MM.1S (cell line): ENCODE measurements around the gene ITPR1.

Experiments used
- DNase-seq: peaks from one replicate; pipeline ENCODE4 v3.0.0-alpha.2; 2015
- H2AFZ ChIP-seq: fragments of 300-600 bp; sonication (generic); 2 replicates; pipeline ENCODE4 v1.6.0; 2016; ENCODE audit warnings: antibody characterized with exemption, low read length
- H3F3A ChIP-seq: fragments of 300-600 bp; sonication (generic); 2 replicates; pipeline ENCODE4 v1.6.1; 2016; ENCODE audit warnings: mild to moderate bottlenecking, antibody characterized with exemption, low read length, moderate library complexity, mixed read lengths; ENCODE audit not compliant: insufficient read depth
- H3K27ac ChIP-seq: fragments of 300-600 bp; sonication (generic); 2 replicates; pipeline ENCODE4 v1.5.1; 2016; ENCODE audit warnings: mild to moderate bottlenecking, low read length
- H3K27me3 ChIP-seq: fragments of 300-600 bp; sonication (generic); replicated peaks from 2 replicates; pipeline ENCODE4 v1.6.0; 2016; ENCODE audit warnings: low read length; ENCODE audit not compliant: insufficient read depth
- H3K36me3 ChIP-seq: fragments of 300-600 bp; sonication (generic); replicated peaks from 2 replicates; pipeline ENCODE4 v1.6.1; 2016; ENCODE audit warnings: mild to moderate bottlenecking, low read length, mixed read lengths; ENCODE audit not compliant: insufficient read depth
- H3K4me1 ChIP-seq: fragments of 300-600 bp; sonication (generic); 2 replicates; pipeline ENCODE4 v1.6.1; 2016; ENCODE audit warnings: low read length, mixed read lengths
- H3K4me2 ChIP-seq: fragments of 300-600 bp; sonication (generic); 2 replicates; pipeline ENCODE4 v1.6.0; 2016; ENCODE audit warnings: low read depth, low read length
- H3K4me3 ChIP-seq: fragments of 300-600 bp; sonication (generic); 2 replicates; pipeline ENCODE4 v1.5.1; 2016; ENCODE audit warnings: low read length, mixed read lengths
- H3K79me2 ChIP-seq: fragments of 300-600 bp; sonication (generic); 2 replicates; pipeline ENCODE4 v1.6.1; 2016; ENCODE audit warnings: mixed run types, low read length, mixed read lengths
- H3K9ac ChIP-seq: fragments of 300-600 bp; sonication (generic); 2 replicates; pipeline ENCODE4 v1.6.1; 2016; ENCODE audit warnings: low read length, mixed read lengths
- H3K9me2 ChIP-seq: fragments of 300-600 bp; sonication (generic); replicated peaks from 2 replicates; pipeline ENCODE4 v1.6.1; 2016; ENCODE audit warnings: mild to moderate bottlenecking, low read length, mixed read lengths; ENCODE audit not compliant: insufficient read depth
- H3K9me3 ChIP-seq: fragments of 300-600 bp; sonication (generic); replicated peaks from 2 replicates; pipeline ENCODE4 v1.6.1; 2016; ENCODE audit warnings: mild to moderate bottlenecking, low read length, mixed read lengths; ENCODE audit not compliant: insufficient read depth
- H4K20me1 ChIP-seq: fragments of 300-600 bp; sonication (generic); 2 replicates; pipeline ENCODE4 v1.6.1; 2016; ENCODE audit warnings: mild to moderate bottlenecking, low read length, moderate library complexity, mixed read lengths; ENCODE audit not compliant: insufficient read depth
- EZH2 ChIP-seq: fragments of 300-600 bp; sonication (generic); optimal IDR thresholded peaks from 2 replicates; pipeline ENCODE3; 2017; ENCODE audit warnings: low read depth, mild to moderate bottlenecking, antibody characterized with exemption, low read length, mixed read lengths
- EZH2phosphoT487 ChIP-seq: fragments of 300-600 bp; sonication (generic); IDR thresholded peaks from 2 replicates; pipeline ENCODE4 v1.6.1; 2018; ENCODE audit warnings: antibody characterized with exemption, low read length
- TF ChIP-seq, protein P1 (sequence below): fragments of 300-600 bp; sonication (generic); IDR thresholded peaks from 2 replicates; pipeline ENCODE4 v1.5.1; 2016; ENCODE audit warnings: antibody characterized with exemption, low read length, mixed read lengths

ITPR1 gene

DNA sequence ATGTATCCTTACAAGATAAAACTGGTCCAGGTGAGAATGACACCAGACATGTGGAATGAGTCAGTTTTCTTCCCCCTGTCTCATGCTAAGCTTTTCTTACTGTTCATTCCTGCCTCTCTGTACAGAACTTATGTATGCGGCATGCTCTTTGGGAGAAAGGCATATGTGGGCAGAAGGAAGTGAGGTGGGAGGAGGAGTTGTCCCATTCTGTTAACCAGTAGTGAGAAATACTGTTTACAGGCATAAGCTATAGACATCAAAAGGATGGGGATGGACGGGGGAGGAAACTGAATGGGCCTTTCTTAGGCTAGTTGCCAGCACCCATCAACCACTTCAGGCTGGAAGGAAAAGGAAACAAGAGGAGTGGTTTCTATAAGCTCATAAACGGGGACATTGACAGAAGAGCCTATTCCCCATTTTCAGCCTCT, 342.5 kb downstream of the ITPR1 start:
- Histone ChIP-seq H3K4me2 (no peak overlapping the region), H3K4me1 (peaks cover 12% of the 10 kb centered on the region), H3K79me2 (no peaks in the 10 kb centered on the region), H3F3A (peaks cover 12% of the 10 kb centered on the region), H3K9me3 (no peaks in the 10 kb centered on the region), H3K36me3 (no peaks in the 10 kb centered on the region), H2AFZ (no peak overlapping the region), H3K4me3 (no peak overlapping the region), H3K9ac (no peak overlapping the region), H3K27me3 (no peaks in the 10 kb centered on the region), H3K27ac (no peak overlapping the region), H4K20me1 (no peaks in the 10 kb centered on the region), H3K9me2 (no peaks in the 10 kb centered on the region)
- no peak for DNase-seq
- TF ChIP-seq EZH2phosphoT487: no peak
- TF ChIP-seq, protein P1, sequence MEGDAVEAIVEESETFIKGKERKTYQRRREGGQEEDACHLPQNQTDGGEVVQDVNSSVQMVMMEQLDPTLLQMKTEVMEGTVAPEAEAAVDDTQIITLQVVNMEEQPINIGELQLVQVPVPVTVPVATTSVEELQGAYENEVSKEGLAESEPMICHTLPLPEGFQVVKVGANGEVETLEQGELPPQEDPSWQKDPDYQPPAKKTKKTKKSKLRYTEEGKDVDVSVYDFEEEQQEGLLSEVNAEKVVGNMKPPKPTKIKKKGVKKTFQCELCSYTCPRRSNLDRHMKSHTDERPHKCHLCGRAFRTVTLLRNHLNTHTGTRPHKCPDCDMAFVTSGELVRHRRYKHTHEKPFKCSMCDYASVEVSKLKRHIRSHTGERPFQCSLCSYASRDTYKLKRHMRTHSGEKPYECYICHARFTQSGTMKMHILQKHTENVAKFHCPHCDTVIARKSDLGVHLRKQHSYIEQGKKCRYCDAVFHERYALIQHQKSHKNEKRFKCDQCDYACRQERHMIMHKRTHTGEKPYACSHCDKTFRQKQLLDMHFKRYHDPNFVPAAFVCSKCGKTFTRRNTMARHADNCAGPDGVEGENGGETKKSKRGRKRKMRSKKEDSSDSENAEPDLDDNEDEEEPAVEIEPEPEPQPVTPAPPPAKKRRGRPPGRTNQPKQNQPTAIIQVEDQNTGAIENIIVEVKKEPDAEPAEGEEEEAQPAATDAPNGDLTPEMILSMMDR: no peak
- no peak for TF ChIP-seq EZH2

DNA sequence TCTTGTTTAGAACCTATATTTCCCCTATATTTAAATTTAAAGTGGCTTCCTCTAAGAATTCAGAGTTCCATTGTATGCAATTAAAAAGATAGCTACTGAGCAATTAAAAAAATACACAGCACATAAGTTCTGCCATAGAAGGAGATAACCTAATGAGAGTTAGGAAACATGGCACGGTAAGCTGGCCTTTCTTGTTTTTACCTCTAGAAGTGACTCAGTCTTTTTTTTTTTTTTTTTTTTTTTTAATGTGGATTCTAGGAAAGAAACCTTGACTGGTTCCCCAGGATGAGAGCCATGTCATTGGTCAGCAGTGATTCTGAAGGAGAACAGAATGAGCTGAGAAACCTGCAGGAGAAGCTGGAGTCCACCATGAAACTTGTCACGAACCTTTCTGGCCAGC, 343.4 kb downstream of the ITPR1 start:
- no peak overlapping the region for H3K9ac ChIP-seq
- no peaks in the 10 kb centered on the region for H3K79me2 ChIP-seq
- no peak overlapping the region for H3K4me2 ChIP-seq
- DNase-seq: no peak
- no peak overlapping the region for H3K27ac ChIP-seq
- no peak overlapping the region for H3K4me3 ChIP-seq
- no peaks in the 10 kb centered on the region for H4K20me1 ChIP-seq
- H3K9me3 ChIP-seq: no peaks in the 10 kb centered on the region
- no peaks in the 10 kb centered on the region for H3K27me3 ChIP-seq
- no peaks in the 10 kb centered on the region for H3K9me2 ChIP-seq
- H3F3A ChIP-seq: peaks cover 5% of the 10 kb centered on the region
- no peak overlapping the region for H2AFZ ChIP-seq
- TF ChIP-seq EZH2phosphoT487 (no peak), EZH2 (no peak)
- TF ChIP-seq, protein P1: no peak
- H3K36me3 ChIP-seq: no peaks in the 10 kb centered on the region
- H3K4me1 ChIP-seq: peaks cover 8% of the 10 kb centered on the region

DNA sequence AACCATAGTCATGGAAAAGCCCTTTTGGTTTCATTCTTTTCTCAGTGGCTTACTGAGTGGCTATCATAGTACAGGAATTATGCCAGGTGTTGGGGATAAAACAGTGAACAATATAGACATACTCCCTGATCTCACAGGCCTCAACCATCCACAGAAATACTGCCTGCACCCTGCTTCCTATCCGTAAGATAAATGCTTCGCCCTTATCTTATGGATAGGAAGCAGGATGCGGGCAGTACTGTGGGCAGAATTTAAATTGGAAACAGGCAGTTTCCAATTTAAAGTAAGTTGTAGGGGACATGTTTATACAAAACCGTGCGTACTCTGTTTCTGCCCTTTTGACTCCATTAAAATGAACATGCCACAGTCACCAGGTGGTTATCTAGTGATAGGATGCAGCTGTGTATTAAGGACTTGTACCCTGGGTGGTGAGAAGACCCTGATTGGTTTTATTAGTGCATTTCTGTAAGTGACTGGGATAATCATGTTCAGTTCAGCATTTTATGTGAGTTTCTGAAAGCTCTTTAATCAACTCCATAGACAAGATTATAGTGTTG, 344.3 kb downstream of the ITPR1 start:
- no peak overlapping the region for H3K4me3 ChIP-seq
- H3K27ac ChIP-seq: no peak overlapping the region
- no peak for DNase-seq
- no peaks in the 10 kb centered on the region for H3K79me2 ChIP-seq
- H3K9me3 ChIP-seq: no peaks in the 10 kb centered on the region
- no peak overlapping the region for H2AFZ ChIP-seq
- H3K4me2 ChIP-seq: no peak overlapping the region
- TF ChIP-seq EZH2 (no peak), EZH2phosphoT487 (no peak)
- TF ChIP-seq, protein P1: no peak
- no peaks in the 10 kb centered on the region for H3F3A ChIP-seq
- no peaks in the 10 kb centered on the region for H3K27me3 ChIP-seq
- H3K9me2 ChIP-seq: no peaks in the 10 kb centered on the region
- H3K36me3 ChIP-seq: no peaks in the 10 kb centered on the region
- no peaks in the 10 kb centered on the region for H4K20me1 ChIP-seq
- no peak overlapping the region for H3K9ac ChIP-seq
- no peaks in the 10 kb centered on the region for H3K4me1 ChIP-seq
